Common myeloid progenitor, CD34-positive (primary cell): ENCODE results near the gene PTPRT.

ENCODE experiments used
- CTCF ChIA-PET: fragments of 350-600 bp; sonication (Branson Sonifier 250); formaldehyde crosslinking; loops from one replicate; lab custom pipeline; 2021; ENCODE audit warnings: antibody characterized with exemption; lab: Charles Lee
- POLR2A ChIA-PET: fragments of 350-600 bp; sonication (Branson Sonifier 250); formaldehyde crosslinking; loops from one replicate; lab custom pipeline; 2021; ENCODE audit warnings: antibody characterized with exemption; lab: Charles Lee
- DNase-seq, 3 donors: peaks; one replicate each; pipeline versions ENCODE4 v3.0.0 to v3.0.0-alpha.2; 2013
- H3K27ac ChIP-seq, 2 experiments: 1 replicate in 1 of 2; 2 replicates in 1 of 2; pipeline ENCODE4 v1.7.0; 2013; ENCODE audit warnings: inconsistent platforms in 2 of 2, low read length in 2 of 2, mild to moderate bottlenecking in 2 of 2, low read depth in 1 of 2, moderate library complexity in 1 of 2; ENCODE audit not compliant: severe bottlenecking in 2 of 2, insufficient read depth in 1 of 2, poor library complexity in 1 of 2
- H3K27me3 ChIP-seq, 5 experiments: replicated peaks in 2 of 5; 1 replicate in 3 of 5; 2 replicates in 2 of 5; pipeline versions ENCODE4 v1.6.1 to v1.7.0; 2013; ENCODE audit warnings: low read length in 4 of 5, mild to moderate bottlenecking in 2 of 5, moderate library complexity in 2 of 5, inconsistent platforms in 1 of 5; ENCODE audit not compliant: insufficient read depth in 5 of 5, control insufficient read depth in 4 of 5
- H3K36me3 ChIP-seq, 4 experiments: 1 replicate in 2 of 4; 2 replicates in 2 of 4; pipeline versions ENCODE4 v1.6.1 to v1.7.0; 2013; ENCODE audit warnings: low read length in 3 of 4, control low read depth in 1 of 4, mild to moderate bottlenecking in 1 of 4; ENCODE audit not compliant: control insufficient read depth in 4 of 4, insufficient read depth in 4 of 4
- H3K4me1 ChIP-seq, 4 experiments: 1 replicate in 3 of 4; 2 replicates in 1 of 4; pipeline versions ENCODE4 v1.6.1 to v1.7.1; 2013; ENCODE audit warnings: low read length in 3 of 4, mild to moderate bottlenecking in 3 of 4, control low read depth in 1 of 4, inconsistent platforms in 1 of 4, moderate library complexity in 1 of 4; ENCODE audit not compliant: control insufficient read depth in 4 of 4, insufficient read depth in 4 of 4; ENCODE audit errors: control extremely low read depth in 1 of 4
- H3K4me3 ChIP-seq, 7 experiments: 1 replicate in 4 of 7; 2 replicates in 3 of 7; pipeline versions ENCODE4 v1.5.1 to v1.7.0; 2013; ENCODE audit warnings: mild to moderate bottlenecking in 7 of 7, low read length in 6 of 7, moderate library complexity in 6 of 7, inconsistent platforms in 2 of 7, low read depth in 2 of 7, control low read depth in 1 of 7; ENCODE audit not compliant: insufficient read depth in 4 of 7, control insufficient read depth in 1 of 7; ENCODE audit errors: extremely low read depth in 1 of 7
- H3K9me3 ChIP-seq, 5 experiments: 1 replicate in 4 of 5; 2 replicates in 1 of 5; pipeline versions ENCODE4 v1.6.1 to v1.7.1; 2013; ENCODE audit warnings: low read length in 4 of 5, mild to moderate bottlenecking in 2 of 5, inconsistent platforms in 1 of 5, low read depth in 1 of 5, moderate library complexity in 1 of 5; ENCODE audit not compliant: control insufficient read depth in 4 of 5, insufficient read depth in 2 of 5; ENCODE audit errors: control extremely low read depth in 1 of 5
- WGBS: methylation state at CpG from one replicate; pipeline ENCODE4 v1.1.5; 2013; ENCODE audit not compliant: insufficient coverage; 5-methylcytosine and 5-hydroxymethylcytosine counted together

Gene PTPRT

GRCh38 chr20:42873259-42873658 is 316.4 kb downstream of the PTPRT start:
- Histone ChIP-seq H3K4me1 (no peaks in the 10 kb centered on the region), H3K9me3 (no peaks in the 10 kb centered on the region), H3K4me3 (no peak overlapping the region), H3K27ac (no peak overlapping the region), H3K27me3 (no peaks in the 10 kb centered on the region), H3K36me3 (no peaks in the 10 kb centered on the region)
- no CpG with 5 or more reads among the region's 3 CpGs for WGBS
- ChIA-PET POLR2A (no interaction called here), CTCF (no interaction called here)
- no peak for DNase-seq

GRCh38 chr20:42864116-42864515 is 325.6 kb downstream of the PTPRT start:
- Histone ChIP-seq H3K9me3 (no peaks in the 10 kb centered on the region), H3K4me1 (no peaks in the 10 kb centered on the region), H3K4me3 (no peak overlapping the region), H3K27me3 (no peaks in the 10 kb centered on the region), H3K27ac (no peak overlapping the region), H3K36me3 (no peaks in the 10 kb centered on the region)
- 75% methylated on average over 2 of the region's 3 CpGs for WGBS
- ChIA-PET CTCF (no interaction called here), POLR2A (no interaction called here)
- DNase-seq = no peak

GRCh38 chr20:42862446-42862845 is 327.3 kb downstream of the PTPRT start:
- Histone ChIP-seq H3K4me3 (no peak overlapping the region), H3K4me1 (no peaks in the 10 kb centered on the region), H3K36me3 (no peaks in the 10 kb centered on the region), H3K27ac (no peak overlapping the region), H3K9me3 (no peaks in the 10 kb centered on the region), H3K27me3 (no peaks in the 10 kb centered on the region)
- WGBS = 77% methylated on average over 3 of the region's 5 CpGs
- CTCF ChIA-PET = no interaction called here
- no peak for DNase-seq
- POLR2A ChIA-PET = no interaction called here

GRCh38 chr20:42857446-42857845 is 332.3 kb downstream of the PTPRT start:
- Histone ChIP-seq H3K27ac (no peak overlapping the region), H3K27me3 (no peaks in the 10 kb centered on the region), H3K4me1 (no peaks in the 10 kb centered on the region), H3K4me3 (no peak overlapping the region), H3K9me3 (no peaks in the 10 kb centered on the region), H3K36me3 (no peaks in the 10 kb centered on the region)
- ChIA-PET CTCF (no interaction called here), POLR2A (no interaction called here)
- DNase-seq = no peak
- WGBS = 90% methylated on average over 6 of the region's 7 CpGs

- WGBS = 75% methylated on average over 1 of the region's 1 CpG
- Histone ChIP-seq H3K27me3 (no peaks in the 10 kb centered on the region), H3K36me3 (no peaks in the 10 kb centered on the region), H3K27ac (no peak overlapping the region), H3K4me3 (no peak overlapping the region), H3K4me1 (no peaks in the 10 kb centered on the region), H3K9me3 (no peaks in the 10 kb centered on the region)
- ChIA-PET POLR2A (no interaction called here), CTCF (no interaction called here)
- no peak for DNase-seq
These were observed 333.8 kb downstream of the PTPRT start for GRCh38 chr20:42855896-42856295.

- no peaks in the 10 kb centered on the region for H3K9me3 ChIP-seq
- CTCF ChIA-PET = no interaction called here
- DNase-seq = no peak
- no peak overlapping the region for H3K27ac ChIP-seq
- no peaks in the 10 kb centered on the region for H3K4me1 ChIP-seq
- no peak overlapping the region for H3K4me3 ChIP-seq
- POLR2A ChIA-PET = no interaction called here
- no peaks in the 10 kb centered on the region for H3K36me3 ChIP-seq
- no peaks in the 10 kb centered on the region for H3K27me3 ChIP-seq
These were observed 337.0 kb downstream of the PTPRT start for GRCh38 chr20:42852691-42853090.

GRCh38 chr20:42846784-42847490 is 342.8 kb downstream of the PTPRT start:
- CTCF ChIA-PET = no interaction called here
- WGBS = 62% methylated on average over 6 of the region's 8 CpGs
- H3K27ac ChIP-seq = no peak overlapping the region

More at GRCh38 chr20:42846784-42847490, 342.8 kb downstream of the PTPRT start:
- no peak for DNase-seq
- no peak overlapping the region for H3K4me3 ChIP-seq
- no peaks in the 10 kb centered on the region for H3K4me1 ChIP-seq
- H3K36me3 ChIP-seq = no peaks in the 10 kb centered on the region
- H3K27me3 ChIP-seq = no peaks in the 10 kb centered on the region
- POLR2A ChIA-PET = no interaction called here
- no peaks in the 10 kb centered on the region for H3K9me3 ChIP-seq
